NCI-H2196 treated with DMSO at 0.1 percent for 48 hours (cell line): ENCODE data around the gene RAB35.

Experiments used
- DNase-seq: peaks from one replicate; lab custom pipeline; 2025; ENCODE audit not compliant: unreplicated experiment; lab: John Stamatoyannopoulos, UW

Gene RAB35

GRCh38 chr12:120116441-120116791 lies at the start of gene RAB35:
Gene RAB35, minus strand, starts transcription at chr12:120116753. Its CDS starts 103 bp downstream, at chr12:120116650.
- no peak for DNase-seq

DNA sequence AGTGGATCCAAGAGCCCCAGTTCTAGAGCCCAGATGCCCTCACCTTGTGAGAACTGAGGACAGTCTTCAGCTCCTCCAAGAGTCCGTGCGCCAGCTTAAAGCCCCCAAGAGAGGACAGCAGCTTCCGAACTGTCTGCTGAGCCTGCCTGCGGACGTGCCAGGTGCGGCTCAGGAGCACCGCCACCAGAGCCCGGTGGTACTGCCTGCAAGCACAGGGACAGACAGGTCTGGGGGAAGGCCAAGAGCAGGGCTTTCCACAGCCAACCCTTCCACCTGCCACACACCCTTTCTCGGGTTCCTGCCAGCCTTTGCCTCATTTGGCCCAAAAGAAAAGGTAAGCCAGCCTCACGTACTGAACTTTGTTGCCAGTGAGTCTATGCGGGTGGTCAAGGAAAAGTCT lies 47.7 kb upstream of the RAB35 start:
- no peak for DNase-seq

- no peak for DNase-seq
Measured at GRCh38 chr12:120162763-120163162, 46.2 kb upstream of the RAB35 start.

- no peak for DNase-seq
Measured at GRCh38 chr12:120161852-120162251, 45.3 kb upstream of the RAB35 start.

DNA sequence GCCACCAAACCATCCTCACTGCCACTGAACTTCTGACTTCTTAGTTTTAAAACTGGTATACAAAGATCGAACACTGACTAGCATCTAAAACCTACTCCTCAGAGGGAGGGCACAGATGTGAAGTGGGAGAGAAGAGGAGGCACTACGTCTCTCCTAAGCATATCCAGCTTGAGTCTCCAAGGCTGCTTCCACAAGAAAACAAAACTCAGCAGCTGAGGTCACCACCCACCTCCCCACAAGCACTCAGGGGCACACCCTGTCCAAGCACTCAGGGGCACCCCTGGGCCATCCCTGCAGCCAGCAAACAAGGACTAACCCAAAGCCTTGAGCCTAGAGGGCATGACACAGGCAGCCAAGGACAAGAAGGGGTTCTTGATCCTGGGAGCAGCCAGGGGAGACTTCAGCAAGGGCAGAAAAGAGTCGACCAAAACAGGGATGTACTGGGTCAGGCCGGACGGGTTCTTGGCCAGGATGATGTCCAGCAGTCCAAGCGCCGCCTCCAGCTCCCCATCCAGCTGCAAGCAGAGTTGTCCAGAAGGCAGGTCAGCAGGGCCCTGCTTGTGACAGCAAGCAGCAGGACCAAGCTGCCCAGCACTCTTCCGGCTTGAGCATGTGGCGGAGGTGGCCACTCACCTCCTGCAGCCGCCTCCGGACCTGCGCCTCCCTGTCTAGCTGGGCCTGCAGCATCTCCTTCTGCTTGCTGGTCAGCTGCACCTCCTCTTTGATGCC lies 43.1 kb upstream of the RAB35 start:
- no peak for DNase-seq

- no peak for DNase-seq
Measured at GRCh38 chr12:120158351-120158750, 41.8 kb upstream of the RAB35 start.

- DNase-seq: no peak
Measured at GRCh38 chr12:120157678-120158077, 41.1 kb upstream of the RAB35 start.

DNA sequence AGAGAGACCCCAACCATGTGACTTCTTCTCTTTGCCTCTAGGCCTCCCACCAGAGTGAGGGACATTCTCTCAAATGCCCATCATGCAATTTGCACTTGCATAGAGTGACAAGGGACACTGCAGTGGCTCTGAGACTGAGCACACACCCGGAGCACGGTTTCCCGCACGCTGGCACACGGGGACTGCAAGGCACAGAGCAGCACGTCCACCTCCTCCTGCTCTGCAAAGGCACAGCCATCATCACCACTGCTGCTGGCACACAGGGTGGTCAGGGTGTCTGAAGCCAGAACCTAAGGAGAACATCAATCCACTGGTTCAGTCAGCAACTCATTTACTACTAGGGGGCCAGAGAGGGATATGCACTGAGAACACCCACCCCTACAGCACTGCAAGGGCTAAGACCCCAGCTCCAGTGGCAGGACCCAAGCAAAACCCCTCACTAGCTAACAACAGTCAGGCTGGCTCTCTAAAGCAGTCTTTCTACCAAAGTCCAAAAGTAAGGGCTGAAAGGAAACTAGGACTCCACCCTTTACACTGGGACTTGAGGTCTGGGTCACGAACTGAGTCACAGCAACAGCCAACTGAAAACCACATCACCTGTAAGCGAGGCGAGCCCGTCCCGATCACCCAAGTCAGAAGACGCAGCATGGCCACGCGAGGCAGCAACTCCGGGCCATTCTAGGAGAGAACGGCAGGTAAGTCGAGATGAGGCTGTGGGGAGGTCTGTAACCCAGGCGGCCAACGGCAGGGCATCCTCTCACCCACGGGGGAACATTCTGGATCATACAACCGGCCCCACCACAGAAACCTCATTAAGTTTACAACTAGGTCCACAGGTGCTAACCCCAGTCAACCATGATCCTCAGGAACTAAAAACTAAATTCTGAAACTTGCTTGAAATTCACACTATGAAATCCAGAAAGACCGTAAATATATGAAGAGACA lies 40.0 kb upstream of the RAB35 start:
- DNase-seq: no peak

DNA sequence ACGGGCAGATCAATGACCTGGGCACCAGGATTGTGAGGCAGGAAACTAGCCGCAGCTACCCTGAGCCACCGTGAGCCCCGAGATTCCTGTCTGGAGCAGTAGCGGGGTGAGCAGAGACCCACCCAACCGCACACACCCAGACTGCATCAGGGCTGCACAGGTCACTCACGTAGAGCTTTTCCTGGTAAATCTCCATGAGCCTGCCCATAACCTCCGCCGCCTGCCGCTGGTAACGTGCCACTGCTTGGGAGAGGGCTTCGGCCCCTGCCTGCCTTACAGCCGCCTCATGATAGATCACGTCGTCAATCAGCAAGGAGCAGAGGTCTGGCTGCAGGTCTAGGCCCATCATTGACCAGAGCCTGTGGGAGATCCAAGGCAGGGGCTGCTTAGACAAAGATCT lies 38.5 kb upstream of the RAB35 start:
- DNase-seq: no peak

- no peak for DNase-seq
Measured at GRCh38 chr12:120150919-120151525, 34.5 kb upstream of the RAB35 start.

GRCh38 chr12:120148011-120148410 lies 31.5 kb upstream of the RAB35 start:
- DNase-seq: no peak

GRCh38 chr12:120145164-120145563 lies 28.6 kb upstream of the RAB35 start:
- no peak for DNase-seq

- no peak for DNase-seq
Measured at GRCh38 chr12:120144215-120144614, 27.7 kb upstream of the RAB35 start.

DNA sequence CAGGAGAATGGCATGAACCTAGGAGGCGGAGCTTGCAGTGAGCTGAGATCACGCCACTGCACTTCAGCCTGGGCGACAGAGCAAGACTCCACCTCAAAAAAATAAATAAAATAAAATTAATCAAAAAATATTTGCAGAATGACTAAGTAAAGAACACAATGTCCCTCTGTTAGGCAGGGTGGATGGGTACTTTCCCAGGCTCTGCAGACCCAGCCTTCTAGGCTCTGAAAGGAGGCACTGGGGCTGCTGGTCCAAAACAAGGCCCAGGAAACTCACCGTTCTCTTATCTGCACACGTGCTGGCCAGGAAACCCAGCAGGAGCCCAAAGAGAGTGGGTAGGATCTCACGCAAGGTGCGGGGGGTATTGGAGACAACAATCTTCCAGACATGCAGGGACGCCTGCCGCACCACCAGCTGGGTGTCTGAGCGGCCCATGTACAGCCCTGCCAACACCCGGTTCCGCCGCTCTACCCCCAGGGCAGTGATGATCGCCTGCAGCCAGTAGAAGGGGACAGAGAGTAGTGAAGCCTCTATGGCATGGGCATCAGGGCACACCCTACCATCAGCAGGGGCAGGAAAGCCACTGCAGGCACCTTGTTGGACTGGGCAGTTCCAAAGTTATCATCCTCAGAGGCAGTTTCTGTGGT lies 25.8 kb upstream of the RAB35 start:
- DNase-seq: no peak

DNA sequence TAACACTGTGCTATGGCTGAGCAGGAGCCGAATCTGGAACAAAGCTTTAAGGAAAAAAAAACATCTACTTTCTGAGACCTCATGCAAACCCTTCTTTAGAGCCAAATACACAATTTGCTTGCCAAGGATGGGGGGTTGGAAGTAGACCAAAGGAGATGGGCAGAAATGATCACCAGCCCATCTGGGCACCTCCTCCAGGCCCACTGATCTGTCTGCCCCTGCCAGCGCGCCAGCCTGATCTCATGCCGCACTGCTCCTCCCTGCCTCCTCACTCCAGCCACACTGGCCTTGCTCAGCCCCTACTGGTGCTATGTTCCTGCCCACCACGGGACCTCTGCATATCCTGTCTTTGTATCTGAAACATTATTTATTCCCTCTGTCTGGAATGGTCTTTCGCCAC lies 24.8 kb upstream of the RAB35 start:
- DNase-seq: no peak

- DNase-seq: no peak
Measured at GRCh38 chr12:120140603-120141002, 24.1 kb upstream of the RAB35 start.

- no peak for DNase-seq
Measured at GRCh38 chr12:120139958-120140357, 23.4 kb upstream of the RAB35 start.

DNA sequence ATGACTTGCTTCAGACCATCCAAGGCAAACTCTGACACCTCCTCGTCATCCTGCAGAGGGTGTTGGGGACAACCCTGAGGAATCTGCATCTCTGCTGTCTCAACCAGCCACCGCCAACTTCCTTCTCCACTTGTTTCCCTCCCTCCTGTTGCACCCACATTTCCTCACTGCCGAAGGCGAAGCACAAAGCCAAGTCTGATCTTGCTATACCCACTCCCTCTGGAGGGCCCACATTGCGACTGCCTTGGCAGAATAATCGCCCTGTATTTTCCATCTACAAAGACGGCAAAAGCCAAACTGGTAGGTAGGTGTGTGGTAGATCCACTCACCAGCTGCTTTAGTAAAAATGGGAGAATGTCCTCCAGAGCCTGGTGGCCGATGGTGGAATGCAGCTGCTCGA lies 21.8 kb upstream of the RAB35 start:
- no peak for DNase-seq

DNA sequence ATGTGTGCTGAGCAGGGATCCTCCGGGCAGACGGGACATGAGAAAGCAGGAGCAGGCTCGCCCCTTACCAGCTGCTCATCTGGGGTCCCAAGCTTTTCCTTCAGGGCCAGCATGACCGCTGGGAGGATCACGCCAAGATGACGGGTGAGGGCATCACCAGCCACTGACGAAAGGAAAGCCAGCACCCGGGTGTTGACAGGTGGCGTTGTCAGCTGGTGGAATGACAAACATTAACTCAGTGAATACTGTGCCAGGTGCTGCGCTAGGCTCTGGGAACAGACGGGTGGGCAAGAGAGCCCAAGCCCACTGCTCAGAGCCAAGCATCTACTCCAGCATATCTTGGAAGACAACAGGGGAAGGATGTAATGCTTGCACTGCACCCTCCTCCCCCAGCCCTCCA lies 21.3 kb upstream of the RAB35 start:
- no peak for DNase-seq

GRCh38 chr12:120136093-120136770 lies 19.7 kb upstream of the RAB35 start:
- no peak for DNase-seq
